ENCODE measurements around the gene RXFP1. TPM values are rescaled to one million over a fixed set of nuclear protein-coding genes. Genes with fewer than 3 reads are reported as not detected.

The RXFP1 gene
- total and polyA plus RNA-seq, 4 donors: 0.23 to 0.77 (median 0.59) TPM; not detected in 1

GRCh38 chr4:158578476-158578875 lies 56.8 kb downstream of the RXFP1 start:
- Histone ChIP-seq H3K27me3 (ENCODE audit: control insufficient read depth, insufficient read depth, low read length) (no peaks in the 10 kb centered on the region), H3K9me3 (ENCODE audit: control insufficient read depth, insufficient read depth, low read length) (no peaks in the 10 kb centered on the region), H3K4me1 (ENCODE audit: control insufficient read depth, insufficient read depth, low read length) (no peaks in the 10 kb centered on the region), H3K27ac (ENCODE audit: low read depth, low read length) (no peak overlapping the region), H3K4me3 (ENCODE audit: low read depth, low read length) (no peak overlapping the region), H3K36me3 (ENCODE audit: control insufficient read depth, insufficient read depth, low read length) (no peaks in the 10 kb centered on the region)
- no CpG with 5 or more reads among the region's 1 CpG for WGBS (ENCODE audit: insufficient coverage)
- DNase-seq (ENCODE audit: low read depth in 4 of 6, low spot score in 6 of 6): no peak

GRCh38 chr4:158580064-158580463 lies 58.4 kb downstream of the RXFP1 start:
- no CpG with 5 or more reads among the region's 1 CpG for WGBS (ENCODE audit: insufficient coverage)
- no peaks in the 10 kb centered on the region for H3K4me1 ChIP-seq (ENCODE audit: control insufficient read depth, insufficient read depth, low read length)
- no peak overlapping the region for H3K27ac ChIP-seq (ENCODE audit: low read depth, low read length)
- H3K27me3 ChIP-seq (ENCODE audit: control insufficient read depth, insufficient read depth, low read length): no peaks in the 10 kb centered on the region
- H3K9me3 ChIP-seq (ENCODE audit: control insufficient read depth, insufficient read depth, low read length): no peaks in the 10 kb centered on the region
- H3K36me3 ChIP-seq (ENCODE audit: control insufficient read depth, insufficient read depth, low read length): no peaks in the 10 kb centered on the region
- H3K4me3 ChIP-seq (ENCODE audit: low read depth, low read length): no peak overlapping the region
- no peak for DNase-seq (ENCODE audit: low read depth in 4 of 6, low spot score in 6 of 6)

- Histone ChIP-seq H3K4me1 (ENCODE audit: control insufficient read depth, insufficient read depth, low read length) (no peaks in the 10 kb centered on the region), H3K4me3 (ENCODE audit: low read depth, low read length) (no peak overlapping the region), H3K27ac (ENCODE audit: low read depth, low read length) (no peak overlapping the region), H3K36me3 (ENCODE audit: control insufficient read depth, insufficient read depth, low read length) (no peaks in the 10 kb centered on the region), H3K9me3 (ENCODE audit: control insufficient read depth, insufficient read depth, low read length) (no peaks in the 10 kb centered on the region), H3K27me3 (ENCODE audit: control insufficient read depth, insufficient read depth, low read length) (no peaks in the 10 kb centered on the region)
- DNase-seq (ENCODE audit: low read depth in 4 of 6, low spot score in 6 of 6): no peak
Measured at GRCh38 chr4:158581161-158581560, 59.5 kb downstream of the RXFP1 start.

- DNase-seq (ENCODE audit: low read depth in 4 of 6, low spot score in 6 of 6): peak in 1 of 6 donors; percentile 16
- Histone ChIP-seq H3K27me3 (ENCODE audit: control insufficient read depth, insufficient read depth, low read length) (no peaks in the 10 kb centered on the region), H3K36me3 (ENCODE audit: control insufficient read depth, insufficient read depth, low read length) (no peaks in the 10 kb centered on the region), H3K4me1 (ENCODE audit: control insufficient read depth, insufficient read depth, low read length) (no peaks in the 10 kb centered on the region), H3K4me3 (ENCODE audit: low read depth, low read length) (no peak overlapping the region), H3K27ac (ENCODE audit: low read depth, low read length) (no peak overlapping the region), H3K9me3 (ENCODE audit: control insufficient read depth, insufficient read depth, low read length) (no peaks in the 10 kb centered on the region)
- no CpG with 5 or more reads among the region's 4 CpGs for WGBS (ENCODE audit: insufficient coverage)
Measured at GRCh38 chr4:158586881-158587280, 65.2 kb downstream of the RXFP1 start.

GRCh38 chr4:158588285-158588684 lies 66.6 kb downstream of the RXFP1 start:
- Histone ChIP-seq H3K36me3 (ENCODE audit: control insufficient read depth, insufficient read depth, low read length) (no peaks in the 10 kb centered on the region), H3K27me3 (ENCODE audit: control insufficient read depth, insufficient read depth, low read length) (no peaks in the 10 kb centered on the region)
- WGBS (ENCODE audit: insufficient coverage): 89% methylated on average over 3 of the region's 6 CpGs

GRCh38 chr4:158588777-158589176 lies 67.1 kb downstream of the RXFP1 start:
- no peak overlapping the region for H3K4me3 ChIP-seq (ENCODE audit: low read depth, low read length)
- H3K4me1 ChIP-seq (ENCODE audit: control insufficient read depth, insufficient read depth, low read length): no peaks in the 10 kb centered on the region
- 100% methylated on average over 1 of the region's 5 CpGs for WGBS (ENCODE audit: insufficient coverage)
- H3K27ac ChIP-seq (ENCODE audit: low read depth, low read length): no peak overlapping the region
- H3K9me3 ChIP-seq (ENCODE audit: control insufficient read depth, insufficient read depth, low read length): no peaks in the 10 kb centered on the region
- H3K27me3 ChIP-seq (ENCODE audit: control insufficient read depth, insufficient read depth, low read length): no peaks in the 10 kb centered on the region
- H3K36me3 ChIP-seq (ENCODE audit: control insufficient read depth, insufficient read depth, low read length): no peaks in the 10 kb centered on the region
- DNase-seq (ENCODE audit: low read depth in 4 of 6, low spot score in 6 of 6): no peak

More at GRCh38 chr4:158588285-158588684, 66.6 kb downstream of the RXFP1 start:
- H3K4me3 ChIP-seq (ENCODE audit: low read depth, low read length): no peak overlapping the region
- no peaks in the 10 kb centered on the region for H3K4me1 ChIP-seq (ENCODE audit: control insufficient read depth, insufficient read depth, low read length)
- no peak overlapping the region for H3K27ac ChIP-seq (ENCODE audit: low read depth, low read length)
- DNase-seq (ENCODE audit: low read depth in 4 of 6, low spot score in 6 of 6): no peak
- H3K9me3 ChIP-seq (ENCODE audit: control insufficient read depth, insufficient read depth, low read length): no peaks in the 10 kb centered on the region

- no peaks in the 10 kb centered on the region for H3K36me3 ChIP-seq (ENCODE audit: control insufficient read depth, insufficient read depth, low read length)
- H3K4me1 ChIP-seq (ENCODE audit: control insufficient read depth, insufficient read depth, low read length): no peaks in the 10 kb centered on the region
- no peaks in the 10 kb centered on the region for H3K27me3 ChIP-seq (ENCODE audit: control insufficient read depth, insufficient read depth, low read length)
- no peak overlapping the region for H3K4me3 ChIP-seq (ENCODE audit: low read depth, low read length)
- WGBS (ENCODE audit: insufficient coverage): 66% methylated on average over 3 of the region's 4 CpGs
- no peak overlapping the region for H3K27ac ChIP-seq (ENCODE audit: low read depth, low read length)
- no peak for DNase-seq (ENCODE audit: low read depth in 4 of 6, low spot score in 6 of 6)
- no peaks in the 10 kb centered on the region for H3K9me3 ChIP-seq (ENCODE audit: control insufficient read depth, insufficient read depth, low read length)
Measured at GRCh38 chr4:158590306-158590705, 68.6 kb downstream of the RXFP1 start.

- Histone ChIP-seq H3K4me1 (ENCODE audit: control insufficient read depth, insufficient read depth, low read length) (no peaks in the 10 kb centered on the region), H3K27me3 (ENCODE audit: control insufficient read depth, insufficient read depth, low read length) (no peaks in the 10 kb centered on the region), H3K9me3 (ENCODE audit: control insufficient read depth, insufficient read depth, low read length) (no peaks in the 10 kb centered on the region), H3K4me3 (ENCODE audit: low read depth, low read length) (no peak overlapping the region), H3K36me3 (ENCODE audit: control insufficient read depth, insufficient read depth, low read length) (no peaks in the 10 kb centered on the region), H3K27ac (ENCODE audit: low read depth, low read length) (no peak overlapping the region)
- DNase-seq (ENCODE audit: low read depth in 4 of 6, low spot score in 6 of 6): no peak
- no CpG with 5 or more reads among the region's 3 CpGs for WGBS (ENCODE audit: insufficient coverage)
Measured at GRCh38 chr4:158590824-158591223, 69.1 kb downstream of the RXFP1 start.

GRCh38 chr4:158597879-158598596 lies 76.4 kb downstream of the RXFP1 start:
- Histone ChIP-seq H3K4me3 (ENCODE audit: low read depth, low read length) (no peak overlapping the region), H3K36me3 (ENCODE audit: control insufficient read depth, insufficient read depth, low read length) (no peaks in the 10 kb centered on the region), H3K4me1 (ENCODE audit: control insufficient read depth, insufficient read depth, low read length) (no peaks in the 10 kb centered on the region), H3K9me3 (ENCODE audit: control insufficient read depth, insufficient read depth, low read length) (no peaks in the 10 kb centered on the region), H3K27me3 (ENCODE audit: control insufficient read depth, insufficient read depth, low read length) (no peaks in the 10 kb centered on the region), H3K27ac (ENCODE audit: low read depth, low read length) (no peak overlapping the region)
- WGBS (ENCODE audit: insufficient coverage): 83% methylated on average over 1 of the region's 5 CpGs
- DNase-seq (ENCODE audit: low read depth in 4 of 6, low spot score in 6 of 6): no peak

- Histone ChIP-seq H3K4me3 (ENCODE audit: low read depth, low read length) (no peak overlapping the region), H3K27ac (ENCODE audit: low read depth, low read length) (no peak overlapping the region), H3K27me3 (ENCODE audit: control insufficient read depth, insufficient read depth, low read length) (no peaks in the 10 kb centered on the region), H3K9me3 (ENCODE audit: control insufficient read depth, insufficient read depth, low read length) (no peaks in the 10 kb centered on the region), H3K36me3 (ENCODE audit: control insufficient read depth, insufficient read depth, low read length) (no peaks in the 10 kb centered on the region), H3K4me1 (ENCODE audit: control insufficient read depth, insufficient read depth, low read length) (no peaks in the 10 kb centered on the region)
- DNase-seq (ENCODE audit: low read depth in 4 of 6, low spot score in 6 of 6): peak in 1 of 6 donors; percentile 18
- WGBS (ENCODE audit: insufficient coverage): no CpG with 5 or more reads among the region's 4 CpGs
Measured at GRCh38 chr4:158599150-158599549, 77.5 kb downstream of the RXFP1 start.
